Osteoblast (primary cell): ENCODE measurements around the gene WDR46. TPM values are rescaled to one million over a fixed set of nuclear protein-coding genes. Genes with fewer than 3 reads are reported as not detected.

ENCODE experiments used
- DNase-seq: peaks from one replicate; pipeline ENCODE4 v3.0.0; 2011; ENCODE audit warnings: low spot score, mixed read lengths; ENCODE audit not compliant: insufficient read length; ENCODE audit errors: missing footprints
- H2AFZ ChIP-seq: 2 replicates; pipeline ENCODE4 v1.6.0; 2011; ENCODE audit warnings: mild to moderate bottlenecking, low read length
- H3K27ac ChIP-seq: 2 replicates; pipeline ENCODE4 v1.5.1; 2011; ENCODE audit warnings: mild to moderate bottlenecking, low read depth, low read length, moderate library complexity
- H3K27me3 ChIP-seq: 2 replicates; pipeline ENCODE4 v1.6.0; 2012; ENCODE audit warnings: mild to moderate bottlenecking, control low read depth, inconsistent platforms, low read length, moderate library complexity; ENCODE audit not compliant: insufficient read depth
- H3K36me3 ChIP-seq: 2 replicates; pipeline ENCODE4 v1.5.1; 2011; ENCODE audit warnings: mild to moderate bottlenecking, low read length, control low read depth, moderate library complexity; ENCODE audit not compliant: insufficient read depth
- H3K4me1 ChIP-seq: 2 replicates; pipeline ENCODE4 v1.5.1; 2011; ENCODE audit warnings: mild to moderate bottlenecking, low read length, control low read depth, moderate library complexity; ENCODE audit not compliant: insufficient read depth
- H3K4me2 ChIP-seq: 2 replicates; pipeline ENCODE4 v1.6.0; 2011; ENCODE audit warnings: mild to moderate bottlenecking, low read length; ENCODE audit not compliant: insufficient read depth
- H3K4me3 ChIP-seq: fragments of 200-600 bp; sonication (generic); 3 replicates; pipeline ENCODE4 v1.5.1; 2012; ENCODE audit warnings: mild to moderate bottlenecking, low read length, inconsistent platforms; ENCODE audit not compliant: insufficient read depth
- H3K79me2 ChIP-seq: 2 replicates; pipeline ENCODE4 v1.6.0; 2012; ENCODE audit warnings: mild to moderate bottlenecking, low read length, control low read depth, inconsistent platforms; ENCODE audit not compliant: insufficient read depth
- H3K9me3 ChIP-seq: 2 replicates; pipeline ENCODE4 v1.5.1; 2011; ENCODE audit warnings: low read depth, low read length, control low read depth
- H4K20me1 ChIP-seq: 2 replicates; pipeline ENCODE4 v1.6.0; 2012; ENCODE audit warnings: mild to moderate bottlenecking, low read length, control low read depth; ENCODE audit not compliant: insufficient read depth
- CTCF ChIP-seq: IDR thresholded peaks from 2 replicates; pipeline ENCODE4 v1.5.1; 2011; ENCODE audit warnings: mild to moderate bottlenecking, low read depth, low read length, moderate library complexity; ENCODE audit errors: extremely low read depth
- total RNA-seq: library from RNA; depleted of rRNA; stranded (reverse); fragments of >200 nt; gene quantifications from 2 replicates; pipeline ENCODE4 v1.2.3, GENCODE V29; 2012

WDR46 gene
- total RNA-seq, 1 donor = 86.9 TPM

DNA sequence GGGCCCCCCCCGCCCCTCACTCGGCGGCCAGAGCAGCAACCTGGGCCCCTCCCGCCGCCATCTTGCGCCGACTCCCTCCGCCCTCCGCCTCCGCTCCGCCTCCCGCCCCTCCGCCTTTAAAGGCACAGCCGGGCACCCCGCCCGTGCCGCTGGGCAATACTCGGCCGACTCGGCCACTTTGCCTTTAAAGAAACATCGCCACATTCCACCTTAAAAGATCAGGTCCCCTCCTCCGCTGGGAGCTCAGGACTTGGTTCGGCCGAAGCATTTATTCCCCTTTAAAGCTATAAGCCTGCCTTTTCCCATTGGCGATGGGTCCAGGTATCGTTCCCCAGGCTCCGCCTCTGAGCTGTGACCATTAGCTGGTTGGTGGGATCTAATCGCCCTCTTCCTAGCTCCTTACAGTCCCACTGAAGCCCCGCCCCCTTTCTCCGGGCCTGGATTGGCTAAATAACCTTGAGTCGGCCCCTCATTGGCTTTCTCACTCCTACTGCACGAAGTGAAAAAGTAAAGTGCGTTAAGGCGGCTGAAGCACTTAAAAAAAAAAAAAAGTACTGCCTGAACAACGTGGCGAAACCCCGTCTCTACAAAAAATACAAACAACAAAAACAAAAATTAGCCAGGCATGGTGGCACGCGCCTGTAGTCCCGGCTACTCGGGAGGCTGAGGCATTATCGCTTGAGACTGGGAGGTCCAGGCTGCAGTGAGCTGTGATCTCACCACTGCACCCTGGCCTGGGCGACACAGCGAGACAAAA is 28.8 kb upstream of the WDR46 start, which contains the start of gene ZBTB22:
TSS of gene ZBTB22 (minus strand) at position 76 of the 757 bp plus-strand sequence. CDS start 828 bp downstream, outside the sequence.
- Histone ChIP-seq H3K27me3 (no peaks in the 10 kb centered on the region), H4K20me1 (peaks cover 18% of the 10 kb centered on the region), H3K4me3 (peak within 1 kb of the TSS; percentile 70), H3K4me2 (peak within 1 kb of the TSS; percentile 98), H2AFZ (peak within 1 kb of the TSS; percentile 65), H3K79me2 (peaks cover 57% of the 10 kb centered on the region), H3K9me3 (no peaks in the 10 kb centered on the region), H3K36me3 (peaks cover 19% of the 10 kb centered on the region), H3K4me1 (peaks cover 54% of the 10 kb centered on the region), H3K27ac (peak within 1 kb of the TSS; percentile 98)
- peak; percentile 98 for DNase-seq
- TF ChIP-seq CTCF = no peak

DNA sequence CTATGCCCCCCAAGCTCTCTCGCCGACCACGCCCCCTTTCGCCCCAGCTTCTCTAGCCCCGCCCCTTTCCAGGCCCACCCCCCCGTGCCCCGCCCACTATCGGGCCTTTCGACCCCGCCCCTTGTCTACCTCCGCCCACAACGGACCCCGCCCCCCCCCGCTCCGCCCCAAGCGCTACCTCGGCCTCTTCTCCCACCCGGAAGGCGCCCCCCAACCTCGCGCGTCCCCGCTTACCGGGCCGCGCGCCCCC is 28.3 kb upstream of the WDR46 start:
- Histone ChIP-seq H4K20me1 (peaks cover 21% of the 10 kb centered on the region), H3K79me2 (peaks cover 57% of the 10 kb centered on the region), H3K4me2 (peak overlapping the region; percentile 75), H3K27ac (no peak overlapping the region), H3K4me1 (peaks cover 56% of the 10 kb centered on the region), H3K36me3 (peaks cover 19% of the 10 kb centered on the region), H3K4me3 (peak overlapping the region; percentile 70), H3K27me3 (no peaks in the 10 kb centered on the region), H2AFZ (no peak overlapping the region), H3K9me3 (no peaks in the 10 kb centered on the region)
- peak; percentile 93 for DNase-seq
- no peak for TF ChIP-seq CTCF

- Histone ChIP-seq H3K79me2 (peaks cover 57% of the 10 kb centered on the region), H3K27me3 (no peaks in the 10 kb centered on the region), H3K4me2 (peak overlapping the region; percentile 75), H3K27ac (no peak overlapping the region), H2AFZ (no peak overlapping the region), H3K4me3 (peak overlapping the region; percentile 70), H3K4me1 (peaks cover 58% of the 10 kb centered on the region), H3K36me3 (peaks cover 19% of the 10 kb centered on the region), H3K9me3 (no peaks in the 10 kb centered on the region), H4K20me1 (peaks cover 27% of the 10 kb centered on the region)
- no peak for TF ChIP-seq CTCF
- no peak for DNase-seq
These were observed 27.8 kb upstream of the WDR46 start for GRCh38 chr6:33316603-33317418.
